Esophagus (tissue), 2 donors: ENCODE measurements around the gene XPNPEP3. TPM values are rescaled to one million over a fixed set of nuclear protein-coding genes. Genes with fewer than 3 reads are reported as not detected.

Experiments
- H3K27ac ChIP-seq, 2 donors: one replicate each; pipeline ENCODE4 v1.5.1; 2013; ENCODE audit warnings: low read depth in 2 of 2, mild to moderate bottlenecking in 2 of 2, inconsistent platforms in 1 of 2, low read length in 1 of 2, moderate library complexity in 1 of 2
- H3K27me3 ChIP-seq, 2 donors: one replicate each; pipeline ENCODE4 v1.6.1; 2013; ENCODE audit warnings: low read length in 2 of 2, control low read depth in 1 of 2, mild to moderate bottlenecking in 1 of 2; ENCODE audit not compliant: insufficient read depth in 2 of 2, control insufficient read depth in 1 of 2
- H3K36me3 ChIP-seq, 2 donors: one replicate each; pipeline ENCODE4 v1.6.1; 2013; ENCODE audit warnings: low read length in 1 of 2; ENCODE audit not compliant: control insufficient read depth in 2 of 2, insufficient read depth in 2 of 2
- H3K4me1 ChIP-seq, 2 donors: one replicate each; pipeline ENCODE4 v1.6.1; 2013; ENCODE audit warnings: low read length in 1 of 2; ENCODE audit not compliant: control insufficient read depth in 2 of 2, insufficient read depth in 2 of 2
- H3K4me3 ChIP-seq, 2 donors: one replicate each; pipeline ENCODE4 v1.5.1; 2013; ENCODE audit warnings: low read length in 2 of 2, mild to moderate bottlenecking in 2 of 2, low read depth in 1 of 2, moderate library complexity in 1 of 2
- H3K9me3 ChIP-seq, 2 donors: one replicate each; pipeline ENCODE4 v1.6.1; 2013; ENCODE audit warnings: mild to moderate bottlenecking in 2 of 2, low read depth in 1 of 2, low read length in 1 of 2, moderate library complexity in 1 of 2; ENCODE audit not compliant: control insufficient read depth in 2 of 2, insufficient read depth in 1 of 2
- WGBS, 2 donors: extraction: QIAGEN DNeasy Blood & Tissue Kit; methylation state at CpG; one replicate each; pipeline ENCODE4 v1.1.7; 2013; 5-methylcytosine and 5-hydroxymethylcytosine counted together
- polyA plus RNA-seq, 2 donors: library from polyadenylated mRNA; stranded (reverse); fragments of 200-250 nt; gene quantifications; one replicate each; pipeline ENCODE4 v1.2.3, GENCODE V29; 2013
- donor health status: healthy with polysubstance abuse.
- donor health status: Bipolar disorder and iron deficiency.

The XPNPEP3 gene
- polyA plus RNA-seq = 1 to 10 TPM; 2.6 to 9.3 TPM

- no peaks in the 10 kb centered on the region for H3K36me3 ChIP-seq
- H3K27ac ChIP-seq = peak within 1 kb of the TSS; percentile 96 to 97
- H3K4me1 ChIP-seq = peaks cover 0 to 3% of the 10 kb centered on the region in 2 donors
- 0 to 1% methylated on average over 52 to 63 of the region's 63 CpGs for whole genome bisulfite sequencing, 2 donors
- H3K27me3 ChIP-seq = no peaks in the 10 kb centered on the region
- H3K9me3 ChIP-seq = no peaks in the 10 kb centered on the region
- H3K4me3 ChIP-seq = peak within 1 kb of the TSS; percentile 82 to 99
Observed at GRCh38 chr22:40856513-40857308, at the start of gene XPNPEP3, which contains the start of gene ST13. TSS of gene XPNPEP3 (plus strand) at chr22:40857148. CDS start at chr22:40857182, 34 bp downstream. TSS of gene ST13 (minus strand) at chr22:40856639. CDS start at chr22:40856540, 99 bp downstream.

GRCh38 chr22:40808018-40808841 is 48.7 kb upstream of the XPNPEP3 start:
- H3K4me1 ChIP-seq = no peaks in the 10 kb centered on the region
- H3K27ac ChIP-seq = no peak overlapping the region
- no peaks in the 10 kb centered on the region for H3K9me3 ChIP-seq
- H3K27me3 ChIP-seq = no peaks in the 10 kb centered on the region
- 65 to 67% methylated on average over 6 of the region's 6 CpGs for WGBS, 2 donors
- H3K36me3 ChIP-seq = no peaks in the 10 kb centered on the region
- H3K4me3 ChIP-seq = no peak overlapping the region

- no peaks in the 10 kb centered on the region for H3K27me3 ChIP-seq
- H3K27ac ChIP-seq = no peak overlapping the region
- no peak overlapping the region for H3K4me3 ChIP-seq
- no peaks in the 10 kb centered on the region for H3K36me3 ChIP-seq
- no peaks in the 10 kb centered on the region for H3K9me3 ChIP-seq
- no peaks in the 10 kb centered on the region for H3K4me1 ChIP-seq
Observed at GRCh38 chr22:40813912-40814315, 43.0 kb upstream of the XPNPEP3 start.

- Histone ChIP-seq H3K9me3 (no peaks in the 10 kb centered on the region), H3K36me3 (no peaks in the 10 kb centered on the region), H3K27me3 (no peaks in the 10 kb centered on the region), H3K27ac (no peak overlapping the region), H3K4me3 (no peak overlapping the region), H3K4me1 (no peaks in the 10 kb centered on the region)
- WGBS, 2 donors = 89 to 90% methylated on average over 4 of the region's 4 CpGs
Observed at GRCh38 chr22:40817737-40818136, 39.2 kb upstream of the XPNPEP3 start.

GRCh38 chr22:40818192-40818746 is 38.7 kb upstream of the XPNPEP3 start:
- H3K9me3 ChIP-seq = no peaks in the 10 kb centered on the region
- no peaks in the 10 kb centered on the region for H3K36me3 ChIP-seq
- no peaks in the 10 kb centered on the region for H3K4me1 ChIP-seq
- 21 to 34% methylated on average over 14 of the region's 14 CpGs for WGBS, 2 donors
- no peak overlapping the region for H3K27ac ChIP-seq
- peak overlapping the region; percentile 87 to 98 for H3K4me3 ChIP-seq
- H3K27me3 ChIP-seq = no peaks in the 10 kb centered on the region

GRCh38 chr22:40818747-40819598 is 38.0 kb upstream of the XPNPEP3 start, which contains the start of gene SLC25A17:
TSS of gene SLC25A17 (minus strand) at chr22:40819346. CDS start at chr22:40819248, 98 bp downstream.
- Histone ChIP-seq H3K4me3 (peak within 1 kb of the TSS; percentile 87 to 98), H3K27me3 (no peaks in the 10 kb centered on the region), H3K36me3 (no peaks in the 10 kb centered on the region), H3K27ac (peak within 1 kb of the TSS; percentile 69 to 93), H3K4me1 (no peaks in the 10 kb centered on the region), H3K9me3 (no peaks in the 10 kb centered on the region)
- whole genome bisulfite sequencing, 2 donors = 0 to 1% methylated on average over 49 to 61 of the region's 61 CpGs

GRCh38 chr22:40819599-40820140 is 37.3 kb upstream of the XPNPEP3 start:
- no peaks in the 10 kb centered on the region for H3K36me3 ChIP-seq
- H3K27me3 ChIP-seq = no peaks in the 10 kb centered on the region
- no peaks in the 10 kb centered on the region for H3K9me3 ChIP-seq
- WGBS, 2 donors = 6 to 7% methylated on average over 4 of the region's 4 CpGs
- H3K4me1 ChIP-seq = no peaks in the 10 kb centered on the region
- peak overlapping the region; percentile 34 to 98 for H3K4me3 ChIP-seq
- peak overlapping the region; percentile 58 to 69 for H3K27ac ChIP-seq

- no peaks in the 10 kb centered on the region for H3K36me3 ChIP-seq
Observed at GRCh38 chr22:40823426-40823825, 33.5 kb upstream of the XPNPEP3 start.

More at GRCh38 chr22:40823426-40823825, 33.5 kb upstream of the XPNPEP3 start:
- Histone ChIP-seq H3K27me3 (no peaks in the 10 kb centered on the region), H3K27ac (no peak overlapping the region), H3K4me1 (no peaks in the 10 kb centered on the region), H3K9me3 (no peaks in the 10 kb centered on the region), H3K4me3 (no peak overlapping the region)
- WGBS, 2 donors = 68 to 72% methylated on average over 1 of the region's 1 CpG
